IPS DF 19.7 (cell line): Measurements from ENCODE around the gene KCNAB2.

Experiments
- DNase-seq: peaks from one replicate; pipeline ENCODE4 v3.0.0-alpha.2; 2013; ENCODE audit warnings: low read depth, low spot score

KCNAB2 gene

DNA sequence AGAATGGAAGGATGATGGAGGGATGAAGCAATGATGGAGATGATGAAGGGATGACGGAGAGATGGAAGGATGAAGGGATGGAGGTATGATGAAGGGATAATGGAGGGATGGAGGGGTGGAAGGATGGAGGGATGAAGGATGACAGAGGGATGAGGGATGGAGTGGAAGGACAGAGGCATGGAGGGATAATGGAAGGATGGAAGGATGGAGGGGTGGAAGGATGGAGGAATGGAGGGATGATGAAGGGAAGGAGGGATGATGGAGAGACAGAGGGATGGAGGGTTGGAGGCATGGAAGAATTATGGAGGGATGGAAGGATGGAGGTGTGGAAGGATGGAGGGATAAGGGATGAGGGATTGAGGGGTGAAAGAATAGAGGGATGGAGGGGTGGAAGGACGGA, 62.8 kb downstream of the KCNAB2 start:
- no peak for DNase-seq

GRCh38 chr1:6108937-6109614, 63.4 kb downstream of the KCNAB2 start:
- DNase-seq: peak; percentile 20

GRCh38 chr1:6109688-6110087, 64.0 kb downstream of the KCNAB2 start:
- no peak for DNase-seq

- no peak for DNase-seq
Measured at GRCh38 chr1:6110326-6110725, 64.6 kb downstream of the KCNAB2 start.

GRCh38 chr1:6111571-6111970, 65.9 kb downstream of the KCNAB2 start:
- no peak for DNase-seq

DNA sequence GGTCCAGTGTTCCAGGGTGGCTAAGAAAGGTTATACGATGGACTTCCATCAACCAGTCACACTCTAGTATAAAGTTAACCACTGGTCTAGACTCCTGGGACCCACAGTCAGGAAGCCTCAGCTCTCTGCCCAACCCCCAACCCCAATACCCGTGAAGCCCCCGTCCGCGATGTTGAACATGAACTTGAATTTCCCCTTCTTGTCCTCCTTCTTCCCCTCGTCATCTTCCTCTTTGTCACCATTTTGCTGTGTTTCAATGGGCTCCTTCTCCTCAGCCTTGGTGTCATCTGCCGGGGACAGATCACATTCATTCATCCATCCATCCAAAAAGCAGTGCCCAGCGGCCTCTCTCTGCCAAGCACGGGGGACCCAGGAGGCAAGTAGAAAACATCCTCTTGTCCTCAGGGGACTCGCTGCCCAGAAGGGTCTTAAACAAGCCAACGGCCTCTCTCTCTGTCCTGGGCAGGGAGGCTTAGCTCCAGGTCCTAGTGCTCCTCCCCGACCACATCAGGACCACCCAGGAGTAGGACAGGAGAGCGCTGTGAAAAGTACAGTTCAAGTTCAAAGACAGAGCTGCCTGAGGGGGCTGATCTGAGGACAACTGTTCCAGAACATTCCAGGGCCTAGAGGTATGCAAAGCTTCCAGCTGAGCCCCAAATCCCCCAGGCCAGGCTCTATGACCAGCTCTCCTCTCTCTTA, 66.5 kb downstream of the KCNAB2 start:
- no peak for DNase-seq

- no peak for DNase-seq
Measured at GRCh38 chr1:6112690-6113005, 67.0 kb downstream of the KCNAB2 start.

DNA sequence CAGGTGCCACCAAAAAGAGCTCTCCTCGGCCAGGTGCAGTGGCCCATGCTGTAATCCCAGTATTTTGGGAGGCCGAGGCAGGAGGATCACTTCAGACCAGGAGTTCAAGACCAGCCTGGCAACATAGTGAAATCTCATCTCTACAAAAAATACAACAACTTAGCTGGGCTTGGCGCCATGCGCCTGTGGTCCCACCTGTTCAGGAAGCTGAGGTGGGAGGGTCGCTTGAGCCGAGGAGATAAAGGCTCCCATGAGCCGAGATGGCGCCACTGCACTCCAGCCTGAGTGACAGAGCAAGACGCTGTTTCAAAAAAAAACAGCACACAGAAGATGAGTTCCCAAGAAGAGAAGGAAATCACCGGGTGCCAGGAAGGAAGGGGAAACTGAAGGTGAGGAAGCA, 67.4 kb downstream of the KCNAB2 start:
- DNase-seq: no peak

- DNase-seq: no peak
Measured at GRCh38 chr1:6113745-6114144, 68.1 kb downstream of the KCNAB2 start.

DNA sequence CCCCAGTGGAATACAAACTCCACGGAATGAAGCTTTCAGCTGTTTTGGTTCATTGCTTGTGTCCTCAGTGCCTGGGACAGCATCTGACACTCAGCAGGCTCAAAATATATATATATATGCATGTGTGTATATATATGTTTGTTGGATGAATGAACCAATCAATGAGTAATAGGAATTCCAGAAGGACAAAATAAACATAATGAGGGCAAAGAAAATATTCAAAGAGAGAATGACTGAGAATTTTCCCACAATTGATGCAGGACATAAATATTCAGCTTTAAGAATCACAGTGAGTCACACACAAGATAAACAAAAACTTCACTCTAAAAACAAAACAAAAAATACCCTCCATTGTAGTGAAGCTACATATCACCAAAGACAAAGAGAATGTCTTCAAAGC, 70.4 kb downstream of the KCNAB2 start:
- DNase-seq: no peak

DNA sequence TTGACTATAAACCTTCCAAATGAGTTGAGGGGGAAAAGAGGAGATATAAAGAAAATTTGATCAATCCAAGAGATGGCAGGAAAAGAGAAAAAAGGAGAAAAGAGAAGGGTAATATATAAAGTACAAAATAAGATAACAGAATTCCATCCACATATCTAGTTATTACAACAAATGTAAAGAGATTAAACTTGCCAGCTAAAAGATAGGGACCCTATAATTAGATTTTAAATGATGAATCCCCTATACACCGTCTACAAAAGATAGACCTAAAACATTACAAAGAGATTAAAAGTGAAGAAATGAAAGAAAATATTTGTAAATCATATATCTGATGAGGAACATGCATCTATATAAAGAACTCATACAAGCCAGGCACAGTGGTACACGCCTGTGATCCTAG, 71.4 kb downstream of the KCNAB2 start:
- no peak for DNase-seq

DNA sequence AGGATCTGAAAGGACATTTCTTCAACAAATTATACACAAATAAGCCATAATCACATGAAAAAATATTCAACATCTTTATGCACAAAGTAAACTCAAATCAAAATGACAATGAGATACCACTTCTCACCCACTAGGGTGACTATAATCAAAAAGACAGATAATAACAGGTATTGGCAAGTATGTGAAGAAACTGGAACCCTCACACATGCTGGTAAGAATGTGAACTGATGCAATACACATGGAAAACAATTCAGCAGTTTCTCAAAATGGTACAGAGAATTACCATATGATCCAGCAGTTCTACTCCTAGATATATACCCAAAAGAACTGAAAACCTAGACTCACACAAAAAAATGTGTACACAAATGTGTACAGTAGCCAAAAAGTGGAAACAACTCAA, 71.9 kb downstream of the KCNAB2 start:
- no peak for DNase-seq

GRCh38 chr1:6118415-6118814, 72.7 kb downstream of the KCNAB2 start:
- no peak for DNase-seq

DNA sequence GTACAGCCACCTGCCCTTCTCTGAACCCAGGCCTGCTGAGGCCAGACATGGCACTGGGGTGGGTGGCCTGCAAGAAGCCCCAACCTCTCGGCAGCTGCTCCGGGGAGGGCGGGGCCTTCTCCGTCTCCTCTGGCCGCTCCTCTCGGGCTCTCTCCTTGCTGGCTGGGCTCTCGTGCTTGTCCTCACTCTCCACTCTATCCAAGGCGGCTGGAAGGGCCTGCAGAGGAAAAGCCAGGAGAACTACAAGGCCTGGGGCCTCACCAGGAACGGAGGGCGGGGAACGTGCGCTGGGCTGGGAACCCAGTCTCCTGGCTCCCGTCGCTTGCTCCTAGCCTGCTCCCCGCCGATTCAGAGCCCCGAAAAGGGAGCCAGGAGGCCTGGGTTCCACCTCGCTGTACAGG, 75.3 kb downstream of the KCNAB2 start:
- no peak for DNase-seq

DNA sequence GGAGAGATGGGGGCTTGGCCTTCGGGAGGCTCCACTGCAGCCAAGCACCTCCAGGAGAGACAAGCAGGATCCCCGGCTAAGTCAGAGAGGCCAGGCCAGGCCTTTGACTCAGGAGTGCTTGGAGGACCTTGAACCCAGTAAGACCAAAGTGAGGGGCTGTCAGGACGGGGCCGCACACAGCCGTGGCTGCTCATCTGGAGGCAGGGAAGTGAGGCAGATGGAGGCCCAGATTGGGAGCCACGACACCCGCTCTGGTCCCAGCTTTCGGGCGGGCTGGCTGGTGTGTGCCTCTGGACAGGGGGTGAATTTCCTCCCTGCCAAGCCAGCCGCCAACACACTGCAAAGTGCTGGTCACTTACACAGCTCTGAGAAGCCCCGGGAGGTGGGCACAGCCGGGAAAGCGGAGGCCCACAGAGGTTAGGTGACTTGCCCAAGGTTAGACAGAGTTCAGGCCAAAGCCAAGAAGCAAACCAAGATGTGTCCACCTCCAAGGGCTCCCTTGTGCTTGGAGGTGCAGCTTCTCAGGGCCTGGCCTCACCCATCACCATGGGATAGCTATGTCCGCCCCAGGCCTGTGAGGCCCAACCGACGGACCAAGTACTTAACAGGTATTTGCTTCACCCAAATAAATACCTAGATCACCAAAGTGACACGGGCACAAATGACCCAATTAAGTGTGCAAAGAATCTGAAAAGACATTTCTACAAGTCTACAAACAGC, 76.1 kb downstream of the KCNAB2 start:
- no peak for DNase-seq

GRCh38 chr1:6123083-6123482, 77.4 kb downstream of the KCNAB2 start:
- DNase-seq: no peak

GRCh38 chr1:6123816-6124215, 78.1 kb downstream of the KCNAB2 start:
- DNase-seq: no peak

- no peak for DNase-seq
Measured at GRCh38 chr1:6124341-6124740, 78.7 kb downstream of the KCNAB2 start.

GRCh38 chr1:6124746-6125365, 79.2 kb downstream of the KCNAB2 start:
- DNase-seq: no peak

- DNase-seq: no peak
Measured at GRCh38 chr1:6125366-6125765, 79.7 kb downstream of the KCNAB2 start.

DNA sequence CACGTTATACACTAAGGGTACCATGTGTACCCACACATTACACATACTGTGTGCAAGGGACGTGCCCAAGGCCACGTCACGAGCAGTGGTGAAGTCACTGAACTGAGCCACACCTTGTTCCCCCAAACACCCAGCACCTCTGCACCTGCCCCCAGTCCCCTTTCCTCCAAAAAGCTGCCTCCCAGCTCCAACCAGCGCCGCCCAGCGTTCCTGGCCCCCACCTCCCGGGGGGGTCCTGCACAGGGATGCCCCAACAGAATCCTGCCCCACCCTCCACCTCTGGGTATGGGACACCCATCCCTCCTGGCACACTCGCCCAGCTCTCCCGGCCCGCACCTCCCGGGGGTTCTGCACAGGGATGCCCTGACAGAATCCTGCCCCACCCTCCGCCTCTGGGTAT, 80.3 kb downstream of the KCNAB2 start:
- DNase-seq: no peak

DNA sequence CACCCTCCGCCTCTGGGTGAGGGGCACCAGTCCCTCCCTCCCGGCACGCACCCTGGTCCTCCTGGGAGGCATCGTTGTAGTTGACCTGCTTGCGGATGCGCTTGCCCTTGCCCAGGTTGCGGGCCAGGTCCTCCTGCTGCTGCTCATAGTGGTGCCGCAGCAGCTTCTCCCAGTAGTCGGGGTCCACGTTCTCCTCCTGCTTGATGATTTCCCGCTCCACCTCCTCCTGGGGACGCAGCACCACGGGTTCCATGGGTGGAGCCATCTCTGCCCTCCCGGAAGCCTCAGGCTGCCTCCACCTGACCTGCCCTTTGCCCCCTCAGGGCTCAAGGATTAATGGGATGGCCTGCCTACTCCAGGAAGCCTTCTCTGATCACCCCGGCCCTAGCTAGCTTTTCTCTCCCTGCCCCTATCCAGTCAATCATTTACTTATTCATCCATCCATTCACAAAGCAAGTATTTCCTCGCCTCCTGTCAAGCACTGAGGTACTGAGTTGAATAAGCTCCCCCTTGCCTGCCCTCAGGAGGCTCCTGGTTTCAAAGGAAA, 80.9 kb downstream of the KCNAB2 start:
- DNase-seq: no peak
